Activated effector memory CD4-positive, alpha-beta T cell treated with anti-CD3 and anti-CD28 coated beads, Interleukin-2, amount 50 U/mL, for 16 hours (primary cell): ENCODE data around the gene ZNF22.

Experiments
- DNase-seq: peaks from one replicate; pipeline ENCODE4 v3.0.0-alpha.2; 2020

The ZNF22 gene

GRCh38 chr10:44965651-44966097 is 35.0 kb upstream of the ZNF22 start:
- DNase-seq, result no peak

GRCh38 chr10:44966129-44966815 is 34.5 kb upstream of the ZNF22 start:
- no peak for DNase-seq

DNA sequence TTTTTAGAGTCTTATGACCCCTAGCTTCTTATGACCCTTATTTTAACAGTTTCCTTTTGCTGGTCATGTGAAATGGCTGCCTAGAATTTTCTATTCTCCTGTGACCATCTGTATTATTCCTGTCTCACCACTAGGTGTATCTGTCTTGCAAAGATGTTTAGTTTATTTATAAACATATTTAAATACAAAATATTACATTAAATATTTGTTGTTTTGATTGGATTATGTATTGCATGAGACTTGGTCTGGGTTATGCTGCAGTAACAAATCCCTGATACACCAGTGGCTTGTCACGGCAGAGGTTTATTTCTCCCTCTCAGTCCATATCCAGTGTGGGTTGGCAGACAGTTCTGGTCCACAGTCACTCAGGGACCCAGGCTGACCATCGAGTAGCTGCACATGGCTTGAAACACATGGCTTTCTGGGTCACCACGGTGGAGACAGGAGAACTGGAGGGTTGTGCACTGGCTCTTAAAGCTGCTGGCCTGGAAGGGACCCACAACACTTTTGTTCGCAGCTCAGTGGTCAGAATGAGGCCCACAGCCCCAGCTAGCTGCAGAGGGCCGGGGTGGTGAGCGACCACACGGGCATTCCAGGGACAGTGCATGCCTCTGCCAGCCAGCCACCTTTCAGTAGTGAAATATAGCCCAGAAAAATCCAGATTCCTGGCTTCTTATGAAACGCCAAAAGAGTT is 33.8 kb upstream of the ZNF22 start:
- no peak for DNase-seq

- DNase-seq, result no peak
Observed at GRCh38 chr10:44967616-44968015, 33.1 kb upstream of the ZNF22 start.

DNA sequence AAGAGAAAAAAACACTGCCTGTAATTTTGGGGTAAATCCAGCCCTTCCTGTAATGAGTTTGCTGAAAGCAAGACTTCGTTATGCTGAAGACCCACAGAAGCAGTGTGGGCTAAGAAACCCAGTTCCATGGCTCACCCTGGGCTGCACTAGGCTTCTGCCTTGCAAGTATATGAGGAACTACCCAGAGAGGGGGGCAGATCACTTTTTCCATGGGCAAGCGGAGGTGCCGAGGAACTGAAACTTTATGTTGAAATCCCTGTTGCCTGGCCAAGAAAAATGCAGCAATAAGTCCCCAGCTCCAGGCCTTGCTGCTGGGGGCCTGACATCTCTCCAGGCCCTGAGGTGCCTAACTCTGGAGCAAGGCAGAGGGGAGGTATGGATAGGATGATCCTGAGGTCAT is 32.6 kb upstream of the ZNF22 start:
- DNase-seq, result no peak

GRCh38 chr10:44968500-44969400 is 32.0 kb upstream of the ZNF22 start:
- no peak for DNase-seq

DNA sequence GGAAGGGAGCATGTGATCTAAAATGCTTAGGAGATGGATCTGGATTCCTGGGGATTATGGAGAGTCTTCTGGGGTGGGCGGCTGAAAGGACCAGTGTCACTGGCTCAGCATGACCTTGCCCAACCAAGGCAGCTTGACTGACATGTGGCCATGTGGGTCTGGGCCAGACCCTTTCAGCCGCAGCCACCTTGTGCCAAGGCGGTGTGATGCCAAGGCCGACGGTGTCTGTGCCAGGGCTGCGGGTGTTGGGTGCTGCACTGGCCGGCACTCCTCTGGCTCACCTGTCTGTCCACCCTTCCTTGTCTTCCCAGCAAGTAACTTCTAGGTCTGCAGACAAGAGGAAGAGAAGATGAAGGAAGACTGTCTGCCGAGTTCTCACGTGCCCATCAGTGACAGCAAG is 30.9 kb upstream of the ZNF22 start:
- no peak for DNase-seq

DNA sequence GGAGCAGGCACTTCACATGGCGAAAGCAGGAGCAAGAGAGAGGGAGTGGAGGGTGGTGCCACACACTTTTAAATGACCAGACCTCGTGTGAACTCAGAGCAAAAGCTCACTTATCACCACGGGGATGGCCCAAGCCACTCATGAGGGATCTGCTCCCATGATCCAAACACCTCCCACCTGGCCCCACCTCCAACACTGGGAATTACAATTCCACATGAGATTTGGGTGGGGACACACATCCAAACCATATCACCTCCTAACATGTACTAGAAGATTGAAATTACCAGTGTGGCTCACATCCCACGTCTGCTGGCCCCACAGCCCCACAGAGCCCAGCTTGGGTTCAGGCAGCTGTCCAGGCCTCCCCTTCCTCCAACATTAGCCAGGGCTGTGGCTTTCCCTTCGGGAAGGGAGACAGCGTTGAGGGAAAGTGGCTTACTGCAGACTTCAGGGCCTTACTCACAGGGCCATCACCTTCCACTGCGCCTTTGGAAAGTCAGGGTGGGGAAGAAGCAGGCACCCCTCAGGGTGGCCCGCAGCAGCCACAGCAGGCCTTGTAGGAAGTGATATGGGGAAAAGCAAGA is 29.8 kb upstream of the ZNF22 start:
- DNase-seq, result no peak

DNA sequence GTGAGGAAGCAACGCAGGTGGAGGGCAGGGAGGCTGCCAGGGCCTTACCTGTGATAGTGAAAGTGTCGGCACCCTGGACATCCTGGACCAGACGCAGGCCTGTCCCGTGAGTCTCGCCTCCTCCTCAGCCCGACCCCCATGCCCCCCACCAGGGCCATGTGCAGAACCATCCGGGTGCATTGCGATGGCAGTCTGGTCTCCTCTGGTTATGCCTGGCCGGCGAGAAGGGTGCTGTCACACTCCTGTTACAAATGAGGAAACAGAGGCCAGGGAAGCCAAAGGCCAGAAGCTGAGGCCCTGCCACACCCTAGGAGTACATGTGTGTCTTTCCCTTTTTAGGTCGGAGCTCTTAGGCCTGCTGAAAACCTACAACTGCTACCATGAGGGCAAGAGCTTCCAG is 29.3 kb upstream of the ZNF22 start:
- no peak for DNase-seq

GRCh38 chr10:44971935-44972757 is 28.6 kb upstream of the ZNF22 start:
- no peak for DNase-seq

GRCh38 chr10:44972874-44973306 is 27.8 kb upstream of the ZNF22 start:
- DNase-seq, result no peak

GRCh38 chr10:44973323-44974081 is 27.2 kb upstream of the ZNF22 start:
- DNase-seq, result no peak

DNA sequence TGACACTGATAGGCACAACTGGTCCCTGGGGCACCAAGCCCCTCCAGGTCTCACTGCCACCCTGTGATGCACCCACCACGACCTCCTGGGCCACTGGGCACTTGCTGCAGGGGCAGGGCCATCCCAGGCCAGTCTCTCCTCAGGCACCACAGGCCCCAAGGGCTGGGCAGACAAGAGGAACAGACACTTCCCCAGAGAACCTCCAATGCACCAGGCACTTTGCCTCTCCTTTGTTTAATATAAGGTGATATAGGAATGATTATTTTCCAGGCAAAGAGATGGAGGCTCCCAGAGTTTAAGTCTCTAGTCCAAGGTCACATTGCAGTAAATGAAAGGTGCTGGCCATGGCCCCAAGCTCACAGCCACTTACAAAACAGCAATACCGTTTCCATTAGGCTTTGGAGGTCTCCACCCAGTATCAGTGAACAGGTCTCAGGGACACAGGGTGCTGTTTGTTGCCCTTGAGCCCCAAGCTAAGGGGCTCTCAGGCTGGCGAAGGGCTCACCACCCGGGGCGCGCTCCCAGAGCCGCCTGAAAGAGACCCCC is 26.6 kb upstream of the ZNF22 start:
- no peak for DNase-seq

DNA sequence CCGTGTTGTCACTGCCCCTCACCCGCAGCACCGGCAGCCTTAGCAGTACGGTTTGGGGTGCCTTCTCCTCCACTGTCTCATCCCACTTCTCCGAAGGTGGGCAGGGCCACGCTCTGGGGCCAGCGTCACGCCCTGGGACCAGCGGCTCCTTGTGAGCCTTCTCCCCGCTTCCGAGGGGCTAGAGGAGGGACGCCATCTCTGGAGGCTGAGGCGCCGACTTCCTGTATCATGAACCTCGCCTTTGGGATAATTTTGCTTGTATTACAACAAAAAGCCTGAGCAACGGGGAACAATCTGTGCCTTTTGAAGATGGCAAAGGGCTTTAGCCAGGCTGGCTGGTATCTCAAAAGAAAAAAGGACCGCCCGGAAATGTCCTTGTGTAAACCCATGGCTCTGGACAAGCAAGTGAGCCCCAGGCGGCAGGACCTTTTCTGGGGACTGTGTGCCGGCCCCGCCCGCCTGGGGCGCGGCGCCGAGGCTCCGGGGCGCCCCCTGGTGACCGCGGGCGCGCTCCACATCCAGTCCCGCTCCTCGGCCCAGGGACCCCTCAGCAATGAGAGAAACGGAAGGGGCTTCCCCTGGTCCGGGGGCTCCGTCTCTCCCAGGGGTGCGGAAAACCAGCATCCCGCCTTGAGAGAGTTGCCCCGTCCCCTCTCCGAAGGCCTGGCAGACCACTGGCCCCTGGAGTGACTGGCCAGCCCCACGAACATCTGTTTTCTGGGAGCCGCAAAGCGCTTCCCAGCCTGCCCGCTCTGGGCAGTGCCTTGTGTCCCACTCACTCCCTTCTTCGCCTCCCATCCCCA is 25.9 kb upstream of the ZNF22 start:
- peak; percentile 87 for DNase-seq

DNA sequence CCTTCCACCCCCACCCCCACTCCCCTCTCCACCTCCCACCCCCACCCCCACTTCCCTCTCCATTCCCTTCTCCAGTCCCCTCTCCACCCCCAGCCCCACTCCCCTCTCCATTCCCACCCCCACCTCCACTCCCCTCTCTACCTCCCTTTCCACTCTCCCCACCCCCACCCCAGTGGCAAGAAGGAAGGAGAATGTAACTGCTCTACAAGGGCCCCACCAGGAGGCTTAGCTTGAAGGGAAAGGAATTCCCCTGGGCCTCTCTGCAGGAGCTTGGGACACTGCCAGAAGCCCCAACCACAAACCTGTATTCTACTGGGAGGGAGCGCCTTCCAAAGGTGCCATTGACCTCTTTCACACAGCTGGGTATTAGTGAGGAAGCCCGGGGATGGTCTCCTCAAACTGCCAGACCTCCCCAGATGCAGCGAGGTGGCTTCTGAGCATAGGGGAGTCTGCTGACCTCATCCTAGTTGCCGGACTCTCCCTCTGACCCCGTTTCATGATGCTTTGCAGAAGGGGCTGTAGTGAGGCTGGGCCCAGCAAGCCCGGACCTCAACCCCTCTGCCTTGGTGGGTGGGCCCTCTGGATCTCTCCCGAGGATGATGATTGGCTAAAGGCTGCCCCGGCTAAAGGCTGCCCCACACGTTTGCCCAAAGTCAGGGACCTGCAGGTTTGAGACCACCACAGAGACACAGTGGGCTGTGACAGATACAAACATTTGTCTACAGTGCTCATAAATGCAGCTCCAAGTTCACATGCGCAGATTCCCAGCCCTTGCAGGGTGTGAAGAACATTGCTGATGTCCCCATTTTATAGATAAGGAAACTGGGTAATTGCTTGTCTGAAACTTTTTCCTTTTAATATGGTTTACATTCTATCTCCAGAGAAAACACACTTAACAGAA is 25.0 kb upstream of the ZNF22 start:
- DNase-seq, result no peak

DNA sequence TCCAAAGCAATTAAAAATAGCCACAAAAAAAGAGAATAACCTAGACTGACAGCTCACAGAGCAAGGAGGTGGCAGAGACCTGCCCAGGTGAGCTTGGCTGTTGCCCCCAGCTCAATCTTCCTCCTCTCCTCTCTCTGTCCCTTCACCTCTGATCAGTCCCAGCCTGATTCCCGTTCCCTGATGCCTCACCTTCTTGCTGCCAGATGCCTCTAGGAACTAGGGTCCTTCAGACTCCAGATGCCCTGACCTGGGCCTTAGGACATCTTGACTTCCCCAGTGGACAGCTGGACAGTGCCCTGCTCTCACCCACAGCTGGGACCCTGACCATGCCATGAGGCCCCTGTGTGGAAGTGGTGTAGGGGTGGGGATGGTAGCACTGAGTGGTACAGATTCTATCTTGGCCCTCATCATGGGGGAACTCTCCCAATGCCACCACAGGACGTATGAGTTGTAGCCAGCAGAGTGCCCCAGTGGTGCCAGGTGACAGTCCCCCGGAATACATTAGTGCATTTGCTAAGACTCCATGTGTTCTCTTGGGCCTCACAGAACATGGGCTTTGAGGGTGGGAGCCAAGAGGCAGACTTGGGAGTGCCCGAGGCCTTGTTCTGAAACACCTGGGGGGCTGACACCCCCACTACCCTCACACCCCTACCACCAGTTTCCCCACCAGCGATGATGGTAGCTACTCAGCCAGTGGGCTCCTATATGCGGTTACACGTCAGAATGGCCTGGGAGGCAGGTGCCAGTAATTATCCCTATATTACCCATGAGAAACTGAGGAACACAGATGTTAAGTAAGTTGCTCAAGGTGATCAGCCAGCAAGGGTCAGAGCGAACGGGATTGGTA is 24.1 kb upstream of the ZNF22 start:
- no peak for DNase-seq

DNA sequence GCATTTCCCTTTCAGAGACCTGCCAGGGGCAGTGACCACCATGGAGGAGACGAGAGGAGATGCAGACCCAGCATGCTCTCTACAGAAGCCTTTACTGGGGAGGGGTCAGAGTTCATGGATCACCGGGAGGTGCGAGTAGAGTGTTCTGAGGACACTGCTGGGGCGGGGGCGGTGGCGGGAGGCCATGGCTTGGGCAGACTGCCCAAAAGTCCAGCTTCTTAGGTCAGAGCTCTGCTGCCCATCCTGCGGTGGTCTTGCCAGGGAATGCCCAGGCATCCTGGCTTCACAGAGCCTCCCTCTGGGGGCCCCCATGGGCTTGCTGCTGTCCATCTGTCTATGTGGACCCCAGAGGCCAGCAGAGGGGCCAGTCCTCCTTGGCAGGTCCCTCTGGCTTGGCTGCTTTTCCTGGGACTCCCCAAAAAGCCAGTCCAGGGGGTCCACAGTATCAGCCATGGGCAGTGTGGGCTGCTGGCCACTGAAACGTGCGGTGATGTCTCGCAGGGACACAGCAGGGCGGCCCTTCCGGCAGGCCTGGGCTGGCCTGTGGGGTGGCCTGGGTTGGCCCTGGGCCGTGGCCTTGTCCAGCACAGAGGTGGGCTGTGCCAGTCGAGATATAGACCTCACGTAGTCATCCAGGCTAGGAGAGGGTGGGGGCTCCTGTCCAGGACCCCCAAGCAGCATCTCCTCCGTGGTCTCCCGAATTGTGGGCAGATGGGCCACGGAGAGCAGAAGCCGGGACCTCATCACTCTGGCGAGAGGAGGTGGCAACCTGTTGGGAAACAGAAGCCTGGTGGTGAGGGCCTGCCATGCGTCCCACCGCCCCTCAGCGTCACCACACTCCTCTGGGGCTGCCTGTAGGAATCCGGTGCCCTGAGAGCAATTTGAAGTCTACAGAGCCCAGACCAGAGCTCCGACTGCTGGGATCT is 23.2 kb upstream of the ZNF22 start:
- no peak for DNase-seq
